Measurements from ENCODE around the gene ELAVL3. TPM values are rescaled to one million over a fixed set of nuclear protein-coding genes. Genes with fewer than 3 reads are reported as not detected.

The ELAVL3 gene
- total RNA-seq, 2 donors from 2014 or later, result not detected

- no peak for TF ChIP-seq CTCF (IDR thresholded peaks at IDR 0.05)
- Histone ChIP-seq H3K4me3 (no peak overlapping the region), H3K27me3 (no peaks in the 10 kb centered on the region)
These were observed 27.1 kb downstream of the ELAVL3 start for GRCh38 chr19:11453468-11454341.

GRCh38 chr19:11452620-11453310 lies 28.1 kb downstream of the ELAVL3 start:
- H3K4me3 ChIP-seq, result no peak overlapping the region
- H3K27ac ChIP-seq, result no peak overlapping the region
- peaks cover 0 to 8% of the 10 kb centered on the region in 2 donors for H3K4me1 ChIP-seq
- H3K36me3 ChIP-seq, result peaks cover 15% of the 10 kb centered on the region
- TF ChIP-seq CTCF (IDR thresholded peaks at IDR 0.05), result no peak
- H3K9me3 ChIP-seq, result no peaks in the 10 kb centered on the region
- DNase-seq (ENCODE audit: low spot score), result no peak
- no peaks in the 10 kb centered on the region for H3K27me3 ChIP-seq

More at GRCh38 chr19:11453468-11454341, 27.1 kb downstream of the ELAVL3 start:
- H3K4me1 ChIP-seq, result peaks cover 0 to 8% of the 10 kb centered on the region in 2 donors
- H3K36me3 ChIP-seq, result peaks cover 6% of the 10 kb centered on the region
- no peak overlapping the region for H3K27ac ChIP-seq
- no peaks in the 10 kb centered on the region for H3K9me3 ChIP-seq
- no peak for DNase-seq (ENCODE audit: low spot score)

- H3K27me3 ChIP-seq, result no peaks in the 10 kb centered on the region
- no peak for DNase-seq (ENCODE audit: low spot score)
- no peak for TF ChIP-seq CTCF (IDR thresholded peaks at IDR 0.05)
- H3K4me3 ChIP-seq, result no peak overlapping the region
- peaks cover 23% of the 10 kb centered on the region for H3K36me3 ChIP-seq
- H3K9me3 ChIP-seq, result no peaks in the 10 kb centered on the region
- H3K27ac ChIP-seq, result no peak overlapping the region
- peaks cover 0 to 8% of the 10 kb centered on the region in 2 donors for H3K4me1 ChIP-seq
These were observed 28.8 kb downstream of the ELAVL3 start for GRCh38 chr19:11451871-11452619.

GRCh38 chr19:11451327-11451870 lies 29.4 kb downstream of the ELAVL3 start:
- Histone ChIP-seq H3K9me3 (no peaks in the 10 kb centered on the region), H3K27me3 (no peaks in the 10 kb centered on the region), H3K4me3 (no peak overlapping the region), H3K27ac (no peak overlapping the region), H3K4me1 (peaks cover 0 to 8% of the 10 kb centered on the region in 2 donors), H3K36me3 (peaks cover 29% of the 10 kb centered on the region)
- DNase-seq (ENCODE audit: low spot score), result no peak
- no peak for TF ChIP-seq CTCF (IDR thresholded peaks at IDR 0.05)

- H3K4me3 ChIP-seq, result no peak overlapping the region
- H3K9me3 ChIP-seq, result no peaks in the 10 kb centered on the region
- no peak for TF ChIP-seq CTCF (IDR thresholded peaks at IDR 0.05)
- H3K36me3 ChIP-seq, result peaks cover 36% of the 10 kb centered on the region
- DNase-seq (ENCODE audit: low spot score), result no peak
- peaks cover 0 to 8% of the 10 kb centered on the region in 2 donors for H3K4me1 ChIP-seq
- H3K27me3 ChIP-seq, result no peaks in the 10 kb centered on the region
- H3K27ac ChIP-seq, result no peak overlapping the region
These were observed 30.1 kb downstream of the ELAVL3 start for GRCh38 chr19:11450570-11451326.

Measured in right atrium auricular region (tissue), 2 donors.